Activated naive CD8-positive, alpha-beta T cell treated with anti-CD3 and anti-CD28 coated beads, Interleukin-2, amount 10 ng/mL, durations not matched to agents 7 days and 5 days (primary cell): ENCODE results near the gene KCNT1. TPM values are rescaled to one million over a fixed set of nuclear protein-coding genes. Genes with fewer than 3 reads are reported as not detected.

ENCODE experiments used
- ATAC-seq: fragments of 150-1000 bp; cut with Tn5 transposase; one replicate; pipeline ENCODE4 v1.10.0; 2021; ENCODE audit warnings: low read depth, moderate library complexity
- POLR2A ChIA-PET: fragments of 350-600 bp; sonication (Branson Sonifier 250); formaldehyde crosslinking; loops from one replicate; lab custom pipeline; 2021; ENCODE audit warnings: antibody characterized with exemption; lab: Charles Lee
- DNase-seq: peaks from one replicate; pipeline ENCODE4 v3.0.0; 2021
- H3K27ac Mint-ChIP-seq: one replicate; pipeline ENCODE4 v1.8.0; 2022; ENCODE audit warnings: mild to moderate bottlenecking, mixed read lengths
- H3K27me3 Mint-ChIP-seq: one replicate; pipeline ENCODE4 v1.8.0; 2022; ENCODE audit warnings: mild to moderate bottlenecking, moderate library complexity, mixed read lengths
- H3K36me3 Mint-ChIP-seq: one replicate; pipeline ENCODE4 v1.8.0; 2021; ENCODE audit warnings: mild to moderate bottlenecking, mixed read lengths
- H3K4me1 Mint-ChIP-seq: one replicate; pipeline ENCODE4 v1.8.0; 2021; ENCODE audit warnings: mixed read lengths
- H3K4me3 Mint-ChIP-seq: one replicate; pipeline ENCODE4 v1.8.0; 2022; ENCODE audit warnings: mild to moderate bottlenecking, moderate library complexity, mixed read lengths
- H3K9me3 Mint-ChIP-seq: one replicate; pipeline ENCODE4 v1.8.0; 2021; ENCODE audit warnings: mixed read lengths
- total RNA-seq, 2 experiments: library from RNA; stranded (reverse); gene quantifications; one replicate each; pipeline ENCODE4 v1.2.3, GENCODE V29; 2021

Gene KCNT1
- total RNA-seq, 2 experiments from 2014 or later: not detected

GRCh38 chr9:135680056-135680455 is 21.9 kb upstream of the KCNT1 start:
- ATAC-seq (no peak), DNase-seq (no peak)
- no peaks in the 10 kb centered on the region for H3K27me3 Mint-ChIP-seq
- no peak overlapping the region for H3K4me3 Mint-ChIP-seq
- no peaks in the 10 kb centered on the region for H3K9me3 Mint-ChIP-seq
- POLR2A ChIA-PET: no interaction called here
- no peaks in the 10 kb centered on the region for H3K36me3 Mint-ChIP-seq
- H3K27ac Mint-ChIP-seq: no peak overlapping the region
- no peaks in the 10 kb centered on the region for H3K4me1 Mint-ChIP-seq

- Mint-ChIP-seq H3K4me1 (no peaks in the 10 kb centered on the region), H3K9me3 (no peaks in the 10 kb centered on the region), H3K4me3 (no peak overlapping the region), H3K27me3 (no peaks in the 10 kb centered on the region), H3K36me3 (no peaks in the 10 kb centered on the region), H3K27ac (no peak overlapping the region)
- DNase-seq: no peak
- ATAC-seq: no peak
- POLR2A ChIA-PET: no interaction called here
Measured at GRCh38 chr9:135681161-135681560, 20.8 kb upstream of the KCNT1 start.

- no peaks in the 10 kb centered on the region for H3K27me3 Mint-ChIP-seq
- no peak overlapping the region for H3K27ac Mint-ChIP-seq
- ATAC-seq (no peak), DNase-seq (no peak)
- H3K36me3 Mint-ChIP-seq: no peaks in the 10 kb centered on the region
- H3K4me3 Mint-ChIP-seq: no peak overlapping the region
- H3K9me3 Mint-ChIP-seq: no peaks in the 10 kb centered on the region
- POLR2A ChIA-PET: no interaction called here
- H3K4me1 Mint-ChIP-seq: no peaks in the 10 kb centered on the region
Measured at GRCh38 chr9:135683401-135684034, 18.5 kb upstream of the KCNT1 start.

- Mint-ChIP-seq H3K36me3 (no peaks in the 10 kb centered on the region), H3K27me3 (no peaks in the 10 kb centered on the region), H3K27ac (no peak overlapping the region), H3K4me3 (no peak overlapping the region), H3K4me1 (no peaks in the 10 kb centered on the region), H3K9me3 (no peaks in the 10 kb centered on the region)
- DNase-seq (no peak), ATAC-seq (no peak)
- POLR2A ChIA-PET: no interaction called here
Measured at GRCh38 chr9:135684691-135685090, 17.3 kb upstream of the KCNT1 start.

DNA sequence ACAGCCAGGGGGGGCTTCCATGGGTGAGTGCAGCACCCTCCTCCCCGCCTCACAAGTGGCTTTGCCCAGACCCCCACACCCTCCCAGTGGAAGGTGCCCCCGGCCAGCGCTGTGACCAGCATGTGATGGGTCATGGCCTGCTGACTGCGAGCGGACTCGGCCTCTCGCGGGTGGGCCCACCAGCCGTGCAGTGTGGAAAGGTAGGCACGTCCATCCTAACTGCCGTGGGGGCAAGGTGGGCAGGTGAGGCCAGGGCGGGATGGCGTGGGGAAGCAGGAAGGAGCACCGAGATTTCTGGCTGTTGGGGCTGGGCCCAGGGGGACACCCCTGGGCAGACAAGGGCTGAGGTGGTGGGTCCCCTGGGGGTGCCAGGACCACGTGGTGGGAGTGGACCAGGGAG is 14.8 kb upstream of the KCNT1 start:
- H3K4me3 Mint-ChIP-seq: no peak overlapping the region
- POLR2A ChIA-PET: no interaction called here
- H3K36me3 Mint-ChIP-seq: no peaks in the 10 kb centered on the region
- H3K27me3 Mint-ChIP-seq: no peaks in the 10 kb centered on the region
- H3K27ac Mint-ChIP-seq: no peak overlapping the region
- H3K9me3 Mint-ChIP-seq: no peaks in the 10 kb centered on the region
- no peaks in the 10 kb centered on the region for H3K4me1 Mint-ChIP-seq
- ATAC-seq: no peak
- no peak for DNase-seq

- ATAC-seq (no peak), DNase-seq (no peak)
- Mint-ChIP-seq H3K27ac (no peak overlapping the region), H3K9me3 (no peaks in the 10 kb centered on the region), H3K4me3 (no peak overlapping the region), H3K36me3 (no peaks in the 10 kb centered on the region), H3K27me3 (no peaks in the 10 kb centered on the region), H3K4me1 (no peaks in the 10 kb centered on the region)
- POLR2A ChIA-PET: no interaction called here
Measured at GRCh38 chr9:135689011-135689410, 13.0 kb upstream of the KCNT1 start.

DNA sequence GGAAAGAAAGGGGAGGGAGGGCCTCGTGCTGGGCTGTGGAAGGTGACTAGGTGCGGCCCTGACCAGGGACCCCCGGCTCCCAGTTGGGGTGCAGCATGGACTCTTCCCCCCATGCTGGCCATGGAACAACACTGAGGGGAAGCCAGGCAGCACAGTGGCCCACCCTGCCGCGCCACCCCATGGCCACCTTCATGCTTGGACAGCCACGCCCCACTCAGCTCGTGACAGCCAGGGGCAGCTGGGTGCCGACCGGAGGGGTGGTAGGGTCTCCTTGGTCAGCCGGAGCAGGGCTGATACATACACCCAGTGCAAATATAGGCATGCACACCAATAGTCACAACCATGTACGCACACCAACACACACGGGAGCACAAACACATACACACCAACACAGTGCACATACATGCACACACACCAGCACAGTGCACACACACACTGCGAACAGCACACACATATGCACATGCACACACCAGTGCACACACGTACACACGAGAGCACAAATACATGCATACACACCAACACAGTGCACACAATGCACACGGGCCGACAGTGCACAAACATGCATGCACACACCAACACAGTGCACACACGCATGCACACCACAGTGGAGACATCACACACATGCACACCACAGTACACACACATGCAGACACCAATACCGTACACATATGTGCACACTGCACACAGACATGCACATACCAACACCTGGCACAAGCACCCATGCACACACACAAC is 11.0 kb upstream of the KCNT1 start:
- POLR2A ChIA-PET: no interaction called here
- no peak for ATAC-seq
- H3K27ac Mint-ChIP-seq: no peak overlapping the region

GRCh38 chr9:135692410-135692809 is 9.6 kb upstream of the KCNT1 start:
- no peak for DNase-seq
- POLR2A ChIA-PET: no interaction called here
- no peak overlapping the region for H3K4me3 Mint-ChIP-seq

More for the DNA sequence above, 11.0 kb upstream of the KCNT1 start:
- no peaks in the 10 kb centered on the region for H3K9me3 Mint-ChIP-seq
- no peaks in the 10 kb centered on the region for H3K27me3 Mint-ChIP-seq
- no peaks in the 10 kb centered on the region for H3K4me1 Mint-ChIP-seq
- H3K36me3 Mint-ChIP-seq: no peaks in the 10 kb centered on the region
- no peak overlapping the region for H3K4me3 Mint-ChIP-seq
- DNase-seq: no peak

DNA sequence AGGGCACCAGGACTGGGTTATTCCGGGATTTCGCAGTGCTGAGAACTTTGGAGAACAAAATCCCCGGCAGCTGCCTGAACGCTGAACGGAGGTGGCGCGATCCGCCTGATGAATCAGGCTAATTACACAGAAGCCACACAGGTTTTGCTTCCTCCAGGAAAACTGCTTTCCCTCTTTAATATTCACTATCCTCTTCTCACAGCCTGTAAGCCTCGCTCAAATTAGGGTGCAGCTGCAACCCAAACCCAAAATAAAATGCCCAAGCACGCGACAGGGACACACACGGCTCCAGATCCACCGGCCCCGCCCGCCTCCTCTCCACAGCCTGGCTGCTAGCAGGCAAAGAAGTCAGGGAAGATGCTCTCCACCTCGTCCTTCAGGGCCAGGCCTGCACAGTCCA is 8.7 kb upstream of the KCNT1 start:
- no peaks in the 10 kb centered on the region for H3K9me3 Mint-ChIP-seq
- POLR2A ChIA-PET: no interaction called here
- no peaks in the 10 kb centered on the region for H3K27me3 Mint-ChIP-seq
- DNase-seq: no peak
- no peak overlapping the region for H3K27ac Mint-ChIP-seq
- ATAC-seq: no peak
- no peaks in the 10 kb centered on the region for H3K4me1 Mint-ChIP-seq
- no peaks in the 10 kb centered on the region for H3K36me3 Mint-ChIP-seq
- no peak overlapping the region for H3K4me3 Mint-ChIP-seq

More at GRCh38 chr9:135692410-135692809, 9.6 kb upstream of the KCNT1 start:
- H3K27ac Mint-ChIP-seq: no peak overlapping the region
- no peaks in the 10 kb centered on the region for H3K36me3 Mint-ChIP-seq
- no peaks in the 10 kb centered on the region for H3K27me3 Mint-ChIP-seq
- H3K9me3 Mint-ChIP-seq: no peaks in the 10 kb centered on the region
- ATAC-seq: no peak
- H3K4me1 Mint-ChIP-seq: no peaks in the 10 kb centered on the region

DNA sequence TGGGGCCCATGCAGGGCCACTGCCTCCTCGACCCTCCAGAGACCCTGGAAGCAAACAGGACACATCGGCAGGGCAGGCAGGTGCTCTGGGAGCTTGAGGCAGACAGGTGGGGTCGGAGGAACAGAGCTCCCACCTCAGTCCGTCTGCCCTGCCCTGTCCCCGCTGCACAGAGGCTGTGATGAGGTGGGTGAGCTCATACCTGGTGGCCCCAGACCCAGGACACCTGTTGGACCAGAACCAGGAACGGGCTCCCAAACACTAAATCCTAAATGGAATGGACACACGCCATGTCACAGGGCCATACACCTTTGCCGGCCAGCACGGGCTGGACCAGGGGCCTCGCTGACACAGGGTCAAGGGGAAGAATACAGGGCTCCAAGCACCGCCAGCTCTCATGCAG is 8.2 kb upstream of the KCNT1 start:
- no peak for ATAC-seq
- H3K4me3 Mint-ChIP-seq: no peak overlapping the region
- H3K9me3 Mint-ChIP-seq: no peaks in the 10 kb centered on the region

GRCh38 chr9:135694414-135694813 is 7.6 kb upstream of the KCNT1 start:
- POLR2A ChIA-PET: no interaction called here
- H3K4me3 Mint-ChIP-seq: no peak overlapping the region
- no peaks in the 10 kb centered on the region for H3K9me3 Mint-ChIP-seq
- no peaks in the 10 kb centered on the region for H3K36me3 Mint-ChIP-seq
- no peaks in the 10 kb centered on the region for H3K27me3 Mint-ChIP-seq
- DNase-seq: no peak
- H3K27ac Mint-ChIP-seq: no peak overlapping the region
- ATAC-seq: no peak
- no peaks in the 10 kb centered on the region for H3K4me1 Mint-ChIP-seq

More for the DNA sequence above, 8.2 kb upstream of the KCNT1 start:
- Mint-ChIP-seq H3K27me3 (no peaks in the 10 kb centered on the region), H3K27ac (no peak overlapping the region), H3K36me3 (no peaks in the 10 kb centered on the region), H3K4me1 (no peaks in the 10 kb centered on the region)
- no peak for DNase-seq
- POLR2A ChIA-PET: no interaction called here

DNA sequence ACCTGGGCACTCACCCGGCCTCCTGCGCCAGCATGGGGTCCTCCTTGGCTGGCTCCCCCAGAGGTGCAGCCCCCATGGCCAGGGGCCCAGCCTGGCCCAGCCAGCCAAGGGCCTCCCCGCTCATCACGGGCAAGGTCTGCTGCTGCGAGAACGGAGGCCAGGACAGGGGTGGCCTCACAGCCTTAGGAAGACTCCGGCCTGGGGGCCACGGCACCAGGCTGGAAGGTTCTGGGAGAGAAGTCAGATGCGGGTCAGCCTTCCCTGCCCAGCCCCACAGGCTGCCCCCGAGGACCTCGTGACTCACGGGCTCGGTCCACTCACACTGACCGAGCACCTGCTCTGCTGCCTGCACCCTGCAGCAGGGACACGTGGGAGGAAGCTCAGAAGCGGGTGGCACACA is 6.9 kb upstream of the KCNT1 start:
- no peak for ATAC-seq
- DNase-seq: no peak
- no peaks in the 10 kb centered on the region for H3K36me3 Mint-ChIP-seq
- no peak overlapping the region for H3K4me3 Mint-ChIP-seq
- H3K27ac Mint-ChIP-seq: no peak overlapping the region
- no peaks in the 10 kb centered on the region for H3K9me3 Mint-ChIP-seq
- POLR2A ChIA-PET: no interaction called here
- H3K27me3 Mint-ChIP-seq: no peaks in the 10 kb centered on the region
- H3K4me1 Mint-ChIP-seq: no peaks in the 10 kb centered on the region

- no peaks in the 10 kb centered on the region for H3K9me3 Mint-ChIP-seq
- no peak overlapping the region for H3K27ac Mint-ChIP-seq
- ATAC-seq: no peak
- no peaks in the 10 kb centered on the region for H3K4me1 Mint-ChIP-seq
- no peak for DNase-seq
- H3K27me3 Mint-ChIP-seq: no peaks in the 10 kb centered on the region
- H3K4me3 Mint-ChIP-seq: no peak overlapping the region
- no peaks in the 10 kb centered on the region for H3K36me3 Mint-ChIP-seq
- POLR2A ChIA-PET: no interaction called here
Measured at GRCh38 chr9:135695642-135696041, 6.3 kb upstream of the KCNT1 start.

DNA sequence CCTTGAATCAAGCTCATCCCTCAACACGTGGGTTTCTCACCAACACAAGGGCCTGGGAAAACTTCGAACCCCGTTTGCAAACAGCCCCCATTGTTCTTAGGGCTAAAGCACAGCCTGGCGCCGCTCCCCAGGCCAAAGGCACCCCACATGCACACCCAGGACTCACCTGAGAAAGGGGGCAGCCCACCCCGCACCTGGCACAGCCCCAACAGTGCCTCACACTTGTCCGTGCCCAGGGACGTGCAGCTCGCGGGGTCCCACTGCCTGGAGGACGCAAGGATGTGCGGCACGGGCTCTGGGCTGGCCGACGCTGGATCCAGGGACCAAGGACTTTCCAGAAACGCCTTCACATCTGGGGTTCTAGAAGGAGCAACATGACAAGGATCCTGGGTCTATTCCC is 5.5 kb upstream of the KCNT1 start:
- Mint-ChIP-seq H3K27ac (no peak overlapping the region), H3K27me3 (no peaks in the 10 kb centered on the region), H3K4me3 (no peak overlapping the region), H3K4me1 (no peaks in the 10 kb centered on the region), H3K9me3 (no peaks in the 10 kb centered on the region), H3K36me3 (no peaks in the 10 kb centered on the region)
- ATAC-seq (no peak), DNase-seq (no peak)
- POLR2A ChIA-PET: no interaction called here
